Astrocyte (in vitro differentiated cells and primary cell): ENCODE data around the gene MAP2K7. TPM values are rescaled to one million over a fixed set of nuclear protein-coding genes. Genes with fewer than 3 reads are reported as not detected.

Experiments used
- DNase-seq: peaks from one replicate; pipeline ENCODE4 v3.0.0-alpha.2; 2010; ENCODE audit warnings: low read depth
- FAIRE-seq: peaks from 2 replicates; lab custom pipeline; 2011; peaks lifted over from hg19 to GRCh38; lab: Jason Lieb, UNC
- H2AFZ ChIP-seq: 2 replicates; pipeline ENCODE4 v1.6.0; 2012; ENCODE audit warnings: low read depth, low read length, inconsistent platforms
- H3K27ac ChIP-seq: 2 replicates; pipeline ENCODE4 v1.5.1; 2011; ENCODE audit warnings: low read depth, low read length, inconsistent platforms
- H3K27me3 ChIP-seq: 2 replicates; pipeline ENCODE4 v1.6.0; 2011; ENCODE audit warnings: low read length, inconsistent platforms; ENCODE audit not compliant: insufficient read depth
- H3K36me3 ChIP-seq: 2 replicates; pipeline ENCODE4 v1.5.1; 2011; ENCODE audit warnings: low read length, inconsistent platforms; ENCODE audit not compliant: insufficient read depth
- H3K4me1 ChIP-seq: 2 replicates; pipeline ENCODE4 v1.5.1; 2011; ENCODE audit warnings: low read length, inconsistent platforms; ENCODE audit not compliant: insufficient read depth
- H3K4me2 ChIP-seq: 2 replicates; pipeline ENCODE4 v1.6.0; 2012; ENCODE audit warnings: low read length, inconsistent platforms
- H3K4me3 ChIP-seq: 2 replicates; pipeline ENCODE4 v1.5.1; 2011; ENCODE audit warnings: low read depth, mild to moderate bottlenecking, low read length, inconsistent platforms; ENCODE audit not compliant: insufficient read depth
- H3K79me2 ChIP-seq: 2 replicates; pipeline ENCODE4 v1.6.0; 2012; ENCODE audit warnings: mild to moderate bottlenecking, low read length, inconsistent platforms; ENCODE audit not compliant: insufficient read depth
- H3K9ac ChIP-seq: 2 replicates; pipeline ENCODE4 v1.6.0; 2012; ENCODE audit warnings: mild to moderate bottlenecking, low read length, inconsistent platforms
- H3K9me3 ChIP-seq: 2 replicates; pipeline ENCODE4 v1.5.1; 2012; ENCODE audit warnings: low read depth, mild to moderate bottlenecking, low read length, inconsistent platforms; ENCODE audit not compliant: insufficient read depth
- H4K20me1 ChIP-seq: 2 replicates; pipeline ENCODE4 v1.6.0; 2012; ENCODE audit warnings: low read length, inconsistent platforms; ENCODE audit not compliant: insufficient read depth
- H3K27ac Mint-ChIP-seq: one replicate; pipeline ENCODE4 v1.8.0; 2021; ENCODE audit warnings: mild to moderate bottlenecking, mixed read lengths; ENCODE audit not compliant: unreplicated experiment
- H3K27me3 Mint-ChIP-seq: one replicate; pipeline ENCODE4 v1.8.0; 2021; ENCODE audit warnings: low read depth, mixed read lengths; ENCODE audit not compliant: unreplicated experiment
- H3K36me3 Mint-ChIP-seq: one replicate; pipeline ENCODE4 v1.8.0; 2021; ENCODE audit warnings: low read depth, mixed read lengths; ENCODE audit not compliant: unreplicated experiment
- H3K4me1 Mint-ChIP-seq: one replicate; pipeline ENCODE4 v1.8.0; 2021; ENCODE audit warnings: low read depth, mixed read lengths; ENCODE audit not compliant: unreplicated experiment
- H3K4me3 Mint-ChIP-seq: one replicate; pipeline ENCODE4 v1.8.0; 2021; ENCODE audit warnings: mild to moderate bottlenecking, moderate library complexity, mixed read lengths; ENCODE audit not compliant: unreplicated experiment
- H3K9me3 Mint-ChIP-seq: one replicate; pipeline ENCODE4 v1.8.0; 2021; ENCODE audit warnings: mild to moderate bottlenecking, mixed read lengths; ENCODE audit not compliant: unreplicated experiment
- CTCF ChIP-seq: IDR thresholded peaks from 2 replicates; pipeline ENCODE4 v1.5.1; 2011; ENCODE audit warnings: low read depth, mild to moderate bottlenecking, inconsistent platforms, low read length, moderate library complexity; ENCODE audit not compliant: insufficient read depth
- EZH2 ChIP-seq: IDR thresholded peaks from 2 replicates; pipeline ENCODE4 v1.6.1; 2012; ENCODE audit warnings: mild to moderate bottlenecking, low read length, inconsistent platforms; ENCODE audit not compliant: insufficient read depth
- total RNA-seq: library from RNA; stranded (reverse); gene quantifications from 2 replicates; pipeline ENCODE4 v1.2.1, GENCODE V29; 2021

Gene MAP2K7
- total RNA-seq, 1 donor from 2014 or later, result 22.9 TPM

DNA sequence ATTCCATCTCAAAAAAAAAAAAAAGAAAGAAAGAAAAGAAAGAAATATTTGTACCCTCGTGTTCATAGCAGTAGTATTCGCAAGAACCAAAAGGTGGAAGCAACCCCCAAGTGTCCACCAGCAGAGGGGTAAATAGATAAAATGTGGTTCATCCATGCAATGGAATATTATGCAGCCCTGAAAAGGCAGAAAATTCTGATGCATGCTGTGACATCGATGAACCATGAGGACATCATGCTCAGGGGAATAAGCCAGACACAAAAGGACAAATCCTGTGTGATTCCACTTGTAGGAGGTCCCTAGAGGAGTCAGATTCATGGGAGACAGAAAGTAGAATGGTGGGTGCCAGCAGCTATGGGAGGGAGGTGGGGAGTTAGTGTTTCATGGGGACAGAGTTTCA is 21.8 kb upstream of the MAP2K7 start:
- H3K4me3 Mint-ChIP-seq, result no peak overlapping the region
- H4K20me1 ChIP-seq, result no peaks in the 10 kb centered on the region
- H3K4me2 ChIP-seq, result no peak overlapping the region
- peaks cover 4% of the 10 kb centered on the region for H3K9me3 ChIP-seq
- peaks cover 4% of the 10 kb centered on the region for H3K4me1 Mint-ChIP-seq
- no peak overlapping the region for H3K9ac ChIP-seq
- H3K9me3 Mint-ChIP-seq, result no peaks in the 10 kb centered on the region
- H3K79me2 ChIP-seq, result no peaks in the 10 kb centered on the region
- no peaks in the 10 kb centered on the region for H3K27me3 ChIP-seq
- no peaks in the 10 kb centered on the region for H3K4me1 ChIP-seq
- H2AFZ ChIP-seq, result no peak overlapping the region
- no peak for TF ChIP-seq EZH2
- no peak for TF ChIP-seq CTCF
- no peak overlapping the region for H3K4me3 ChIP-seq
- H3K27ac Mint-ChIP-seq, result no peak overlapping the region
- peaks cover 2% of the 10 kb centered on the region for H3K27me3 Mint-ChIP-seq
- FAIRE-seq, result no peak
- H3K36me3 Mint-ChIP-seq, result no peaks in the 10 kb centered on the region
- H3K36me3 ChIP-seq, result no peaks in the 10 kb centered on the region
- no peak for DNase-seq
- H3K27ac ChIP-seq, result no peak overlapping the region

- Histone ChIP-seq H3K4me1 (no peaks in the 10 kb centered on the region), H3K36me3 (no peaks in the 10 kb centered on the region), H3K27me3 (no peaks in the 10 kb centered on the region), H3K79me2 (no peaks in the 10 kb centered on the region), H3K9me3 (peaks cover 4% of the 10 kb centered on the region), H3K27ac (no peak overlapping the region), H3K4me2 (no peak overlapping the region), H4K20me1 (no peaks in the 10 kb centered on the region), H3K9ac (no peak overlapping the region), H2AFZ (no peak overlapping the region), H3K4me3 (no peak overlapping the region)
- no peaks in the 10 kb centered on the region for H3K27me3 Mint-ChIP-seq
- FAIRE-seq (no peak), DNase-seq (no peak)
- no peaks in the 10 kb centered on the region for H3K9me3 Mint-ChIP-seq
- H3K4me1 Mint-ChIP-seq, result no peaks in the 10 kb centered on the region
- H3K27ac Mint-ChIP-seq, result no peak overlapping the region
- no peak overlapping the region for H3K4me3 Mint-ChIP-seq
- H3K36me3 Mint-ChIP-seq, result no peaks in the 10 kb centered on the region
- TF ChIP-seq EZH2 (no peak), CTCF (no peak)
Measured at GRCh38 chr19:7883105-7883504, 20.6 kb upstream of the MAP2K7 start.

DNA sequence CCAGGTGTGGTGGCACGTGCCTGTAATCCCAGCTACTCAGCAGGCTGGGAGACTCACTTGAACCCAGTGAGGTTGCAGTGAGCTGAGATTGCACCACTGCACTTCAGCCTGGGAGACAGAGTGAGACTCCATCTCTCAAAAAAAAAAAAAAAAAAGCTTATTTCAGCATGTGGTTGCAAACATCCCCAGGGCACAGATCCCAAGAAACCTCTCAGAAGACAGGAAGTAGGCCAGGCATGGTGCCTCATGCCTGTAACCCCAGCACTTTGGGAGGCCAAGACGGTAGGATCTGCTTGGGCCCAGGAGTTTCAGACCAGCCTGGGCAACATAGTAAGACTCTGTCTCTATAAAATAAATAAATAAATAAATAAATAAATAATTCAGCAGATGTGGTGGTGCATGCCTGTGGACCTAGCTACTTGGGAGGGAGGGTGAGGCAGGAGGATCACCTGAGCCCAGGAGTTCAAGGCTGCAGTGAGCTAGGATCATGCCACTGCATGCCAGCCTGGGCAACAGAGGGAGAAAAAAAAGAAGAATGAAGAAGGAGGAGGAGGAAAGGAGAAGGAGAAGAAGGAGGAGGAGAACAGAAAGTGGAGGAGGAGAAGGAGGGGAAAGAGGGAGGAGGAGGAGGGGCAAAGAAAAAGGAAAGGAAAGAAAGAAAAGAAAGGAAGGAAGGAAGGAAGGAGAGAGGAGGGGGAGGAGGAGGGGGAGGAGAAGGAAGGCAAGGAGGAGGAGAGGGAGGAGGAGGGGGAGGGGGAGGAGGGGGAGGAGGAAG is 19.7 kb upstream of the MAP2K7 start:
- H3K4me3 Mint-ChIP-seq, result peak overlapping the region; percentile 60
- FAIRE-seq, result no peak

More for the DNA sequence above, 19.7 kb upstream of the MAP2K7 start:
- Histone ChIP-seq H2AFZ (no peak overlapping the region), H3K36me3 (no peaks in the 10 kb centered on the region), H3K4me2 (no peak overlapping the region), H3K9ac (no peak overlapping the region), H3K4me3 (no peak overlapping the region), H3K27me3 (no peaks in the 10 kb centered on the region), H3K4me1 (peaks cover 6% of the 10 kb centered on the region), H3K9me3 (peaks cover 4% of the 10 kb centered on the region), H3K27ac (no peak overlapping the region), H4K20me1 (no peaks in the 10 kb centered on the region), H3K79me2 (peaks cover 5% of the 10 kb centered on the region)
- TF ChIP-seq EZH2 (no peak), CTCF (no peak)
- H3K36me3 Mint-ChIP-seq, result no peaks in the 10 kb centered on the region
- no peaks in the 10 kb centered on the region for H3K9me3 Mint-ChIP-seq
- H3K4me1 Mint-ChIP-seq, result no peaks in the 10 kb centered on the region
- no peak for DNase-seq
- H3K27ac Mint-ChIP-seq, result no peak overlapping the region
- H3K27me3 Mint-ChIP-seq, result no peaks in the 10 kb centered on the region
